ENCODE data around the gene USP25.

DNA sequence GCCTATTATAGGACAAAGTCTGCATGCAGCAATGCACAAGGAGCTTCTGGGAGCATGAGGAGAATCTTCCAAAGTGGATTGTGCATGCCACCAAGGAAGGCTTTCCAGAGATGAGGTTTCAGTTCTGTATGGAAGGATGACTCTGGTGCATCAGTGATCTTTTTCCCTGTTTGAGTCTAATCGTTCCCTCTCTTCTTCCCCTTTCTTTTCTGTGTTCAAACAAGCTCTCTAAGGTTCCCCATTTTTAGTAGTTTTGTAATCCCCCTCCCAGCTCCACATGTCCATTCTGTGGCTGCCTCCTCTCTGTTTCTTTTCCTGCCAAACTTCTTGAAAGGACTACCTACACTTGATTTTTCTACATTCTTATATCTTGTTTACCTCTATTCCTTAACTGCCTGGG, 43.3 kb upstream of the USP25 start:
- TF ChIP-seq, protein P1, sequence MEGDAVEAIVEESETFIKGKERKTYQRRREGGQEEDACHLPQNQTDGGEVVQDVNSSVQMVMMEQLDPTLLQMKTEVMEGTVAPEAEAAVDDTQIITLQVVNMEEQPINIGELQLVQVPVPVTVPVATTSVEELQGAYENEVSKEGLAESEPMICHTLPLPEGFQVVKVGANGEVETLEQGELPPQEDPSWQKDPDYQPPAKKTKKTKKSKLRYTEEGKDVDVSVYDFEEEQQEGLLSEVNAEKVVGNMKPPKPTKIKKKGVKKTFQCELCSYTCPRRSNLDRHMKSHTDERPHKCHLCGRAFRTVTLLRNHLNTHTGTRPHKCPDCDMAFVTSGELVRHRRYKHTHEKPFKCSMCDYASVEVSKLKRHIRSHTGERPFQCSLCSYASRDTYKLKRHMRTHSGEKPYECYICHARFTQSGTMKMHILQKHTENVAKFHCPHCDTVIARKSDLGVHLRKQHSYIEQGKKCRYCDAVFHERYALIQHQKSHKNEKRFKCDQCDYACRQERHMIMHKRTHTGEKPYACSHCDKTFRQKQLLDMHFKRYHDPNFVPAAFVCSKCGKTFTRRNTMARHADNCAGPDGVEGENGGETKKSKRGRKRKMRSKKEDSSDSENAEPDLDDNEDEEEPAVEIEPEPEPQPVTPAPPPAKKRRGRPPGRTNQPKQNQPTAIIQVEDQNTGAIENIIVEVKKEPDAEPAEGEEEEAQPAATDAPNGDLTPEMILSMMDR (IDR thresholded peaks at IDR 0.05), result no peak
- no peak for TF ChIP-seq POLR2A (IDR thresholded peaks at IDR 0.05)
